ENCODE measurements around the gene AP1B1. TPM values are rescaled to one million over a fixed set of nuclear protein-coding genes. Genes with fewer than 3 reads are reported as not detected.
A peak's percentile ranks its signal among the peaks of the same experiment; 100 is the strongest.

The AP1B1 gene
- total and polyA plus RNA-seq, 3 donors from 2014 or later, result 71.8 to 92.0 (median 79.8) TPM

- Histone ChIP-seq H3K9me3 (no peaks in the 10 kb centered on the region), H3K4me1 (peaks cover 50% of the 10 kb centered on the region), H3K4me3 (peak overlapping the region; percentile 86 to 88), H3K36me3 (ENCODE audit: low read depth, missing control alignments) (no peaks in the 10 kb centered on the region), H3K27ac (peak overlapping the region in 1 of 2 donors; percentile 82), H3K27me3 (no peaks in the 10 kb centered on the region)
- 33 to 40% methylated on average over 4 to 30 of the region's 50 CpGs for WGBS, 2 donors
- TF ChIP-seq POLR2A (IDR thresholded peaks at IDR 0.05), result no peak
- TF ChIP-seq CTCF (IDR thresholded peaks at IDR 0.05), result no peak
- no peak for DNase-seq
- intact Hi-C loops (cut with DNase I; ENCODE audit: low total_unique reads), result no loop called here
These were observed 80.1 kb downstream of the AP1B1 start for GRCh38 chr22:29308148-29308790.

- H3K27ac ChIP-seq, result peak overlapping the region; percentile 74 to 82
- H3K27me3 ChIP-seq, result no peaks in the 10 kb centered on the region
- DNase-seq, result no peak
- whole genome bisulfite sequencing, 2 donors, result 38 to 60% methylated on average over 17 to 20 of the region's 20 CpGs
- H3K4me1 ChIP-seq, result peaks cover 54% of the 10 kb centered on the region
- TF ChIP-seq POLR2A (IDR thresholded peaks at IDR 0.05) (no peak), CTCF (IDR thresholded peaks at IDR 0.05) (no peak)
- H3K9me3 ChIP-seq, result no peaks in the 10 kb centered on the region
- peak overlapping the region; percentile 86 to 88 for H3K4me3 ChIP-seq
- intact Hi-C loops (cut with DNase I; ENCODE audit: low total_unique reads), result no loop called here
- no peaks in the 10 kb centered on the region for H3K36me3 ChIP-seq (ENCODE audit: low read depth, missing control alignments)
These were observed 80.7 kb downstream of the AP1B1 start for GRCh38 chr22:29307596-29308147.

- whole genome bisulfite sequencing, 2 donors, result 0 to 9% methylated on average over 28 to 43 of the region's 83 CpGs
- intact Hi-C loops (cut with DNase I; ENCODE audit: low total_unique reads), result no loop called here
- H3K9me3 ChIP-seq, result no peaks in the 10 kb centered on the region
- TF ChIP-seq POLR2A (IDR thresholded peaks at IDR 0.05) (no peak), CTCF (IDR thresholded peaks at IDR 0.05) (peak; percentile 8 to 18 (median 14))
- H3K4me3 ChIP-seq, result peak overlapping the region; percentile 86 to 88
- peaks cover 54% of the 10 kb centered on the region for H3K4me1 ChIP-seq
- peak overlapping the region; percentile 74 to 82 for H3K27ac ChIP-seq
- peak; percentile 90 for DNase-seq
- H3K27me3 ChIP-seq, result no peaks in the 10 kb centered on the region
- H3K36me3 ChIP-seq (ENCODE audit: low read depth, missing control alignments), result no peaks in the 10 kb centered on the region
These were observed 81.4 kb downstream of the AP1B1 start for GRCh38 chr22:29306835-29307595.

GRCh38 chr22:29306175-29306834 lies 82.1 kb downstream of the AP1B1 start, which contains the start of gene GAS2L1:
Gene GAS2L1 (plus strand): TSS chr22:29306650. CDS start chr22:29308106, 1,456 bp downstream.
- DNase-seq, result peak; percentile 89
- Histone ChIP-seq H3K36me3 (ENCODE audit: low read depth, missing control alignments) (no peaks in the 10 kb centered on the region), H3K27me3 (no peaks in the 10 kb centered on the region), H3K9me3 (no peaks in the 10 kb centered on the region), H3K4me3 (peak within 1 kb of the TSS; percentile 86 to 88), H3K4me1 (peaks cover 48% of the 10 kb centered on the region), H3K27ac (peak within 1 kb of the TSS; percentile 74 to 82)
- 0% methylated on average over 10 to 34 of the region's 40 CpGs for WGBS, 2 donors
- intact Hi-C loops (cut with DNase I; ENCODE audit: low total_unique reads), result no loop called here
- TF ChIP-seq POLR2A (IDR thresholded peaks at IDR 0.05), result no peak
- TF ChIP-seq CTCF (IDR thresholded peaks at IDR 0.05), result peak; percentile 44 to 77 (median 51)

Measured in testis (tissue), 3 donors.